DND-41 (cell line): ENCODE data around the gene SDF2.

Source experiments
- ATAC-seq: fragments of 200-7000 bp; cut with Tn5 transposase; 3 replicates; pipeline ENCODE4 v1.9.1; 2021; ENCODE audit warnings: low read depth; ENCODE audit not compliant: insufficient read depth
- DNase-seq: peaks from one replicate; pipeline ENCODE4 v3.0.0-alpha.2; 2020
- H2AFZ ChIP-seq: 2 replicates; pipeline ENCODE4 v1.6.0; 2012; ENCODE audit warnings: low read depth, low read length
- H3K27ac ChIP-seq: 2 replicates; pipeline ENCODE4 v1.5.1; 2012; ENCODE audit warnings: low read length, inconsistent platforms
- H3K27me3 ChIP-seq: fragments of 200-600 bp; sonication (generic); 2 replicates; pipeline ENCODE4 v1.6.0; 2012; ENCODE audit warnings: low read length, mild to moderate bottlenecking, inconsistent platforms; ENCODE audit not compliant: insufficient read depth, poor library complexity
- H3K36me3 ChIP-seq: 2 replicates; pipeline ENCODE4 v1.5.1; 2012; ENCODE audit warnings: low read length, inconsistent platforms; ENCODE audit not compliant: insufficient read depth
- H3K4me1 ChIP-seq: 2 replicates; pipeline ENCODE4 v1.5.1; 2012; ENCODE audit warnings: mild to moderate bottlenecking, low read length; ENCODE audit not compliant: insufficient read depth
- H3K4me2 ChIP-seq: 2 replicates; pipeline ENCODE4 v1.6.0; 2012; ENCODE audit warnings: mild to moderate bottlenecking, moderate library complexity, low read length, inconsistent platforms; ENCODE audit not compliant: insufficient read depth
- H3K4me3 ChIP-seq, 2 experiments: fragments of 200-600 bp in 1 of 2; shearing (Covaris generic) in 1 of 2; 2 replicates each; pipeline ENCODE4 v1.5.1; 2012 to 2016; ENCODE audit warnings: inconsistent platforms in 2 of 2, low read length in 2 of 2, mild to moderate bottlenecking in 2 of 2, low read depth in 1 of 2, moderate library complexity in 1 of 2
- H3K79me2 ChIP-seq: 2 replicates; pipeline ENCODE4 v1.6.0; 2012; ENCODE audit warnings: low read length, inconsistent platforms; ENCODE audit not compliant: insufficient read depth
- H3K9ac ChIP-seq: 2 replicates; pipeline ENCODE4 v1.6.0; 2012; ENCODE audit warnings: low read depth, mild to moderate bottlenecking, inconsistent platforms, low read length, moderate library complexity
- H3K9me3 ChIP-seq: 2 replicates; pipeline ENCODE4 v1.5.1; 2012; ENCODE audit warnings: low read length, moderate library complexity, mild to moderate bottlenecking, inconsistent platforms; ENCODE audit not compliant: insufficient read depth, severe bottlenecking
- H4K20me1 ChIP-seq: 2 replicates; pipeline ENCODE4 v1.6.0; 2012; ENCODE audit warnings: low read length; ENCODE audit not compliant: insufficient read depth
- CTCF ChIP-seq: IDR thresholded peaks from 2 replicates; pipeline ENCODE4 v1.5.1; 2012; ENCODE audit warnings: borderline replicate concordance, low read length, moderate library complexity, mild to moderate bottlenecking; ENCODE audit not compliant: poor library complexity, severe bottlenecking; ENCODE audit errors: extremely low read depth
- EZH2 ChIP-seq: IDR thresholded peaks from 3 replicates; pipeline ENCODE4 v1.6.1; 2012; ENCODE audit warnings: borderline replicate concordance, low read depth, mild to moderate bottlenecking, moderate library complexity, low read length, inconsistent platforms; ENCODE audit not compliant: severe bottlenecking

The SDF2 gene

GRCh38 chr17:28655160-28655559 lies 6.5 kb downstream of the SDF2 start:
- H3K4me1 ChIP-seq = no peaks in the 10 kb centered on the region; the same call in 1 of the 2 replicates

GRCh38 chr17:28648698-28649097 lies 13.0 kb downstream of the SDF2 start:
- peaks cover 27% of the 10 kb centered on the region for H3K36me3 ChIP-seq
- peaks cover 30% of the 10 kb centered on the region for H3K79me2 ChIP-seq
- H3K9me3 ChIP-seq = no peaks in the 10 kb centered on the region
- no peaks in the 10 kb centered on the region for H3K27me3 ChIP-seq
- no peak overlapping the region for H2AFZ ChIP-seq
- no peak overlapping the region for H3K9ac ChIP-seq
- no peak for TF ChIP-seq CTCF
- no peak for TF ChIP-seq EZH2
- H3K4me2 ChIP-seq = no peak overlapping the region
- no peak for DNase-seq
- H4K20me1 ChIP-seq = 0 out of 2 replicates have a peak, but pooled peaks cover 4% of the 10 kb centered on the region
- ATAC-seq = no peak
- no peak overlapping the region for H3K4me3 ChIP-seq
- no peak overlapping the region for H3K27ac ChIP-seq
- peaks cover 30% of the 10 kb centered on the region for H3K4me1 ChIP-seq

More at GRCh38 chr17:28655160-28655559, 6.5 kb downstream of the SDF2 start:
- no peak for TF ChIP-seq EZH2
- no peak for TF ChIP-seq CTCF
- no peak overlapping the region for H3K27ac ChIP-seq
- H3K36me3 ChIP-seq = peaks cover 59% of the 10 kb centered on the region
- ATAC-seq = no peak
- peaks cover 34% of the 10 kb centered on the region for H3K79me2 ChIP-seq
- H3K4me3 ChIP-seq = no peak overlapping the region
- H4K20me1 ChIP-seq = no peaks in the 10 kb centered on the region
- no peak overlapping the region for H2AFZ ChIP-seq
- no peak overlapping the region for H3K4me2 ChIP-seq
- H3K27me3 ChIP-seq = no peaks in the 10 kb centered on the region
- H3K9me3 ChIP-seq = peaks cover 6% of the 10 kb centered on the region
- H3K9ac ChIP-seq = no peak overlapping the region
- no peak for DNase-seq

- Histone ChIP-seq H3K9me3 (no peaks in the 10 kb centered on the region), H3K4me2 (peak overlapping the region; percentile 76), H3K79me2 (peaks cover 44% of the 10 kb centered on the region), H3K27me3 (no peaks in the 10 kb centered on the region), H4K20me1 (peaks cover 21% of the 10 kb centered on the region; the same call in 1 of the 2 replicates), H3K9ac (peak overlapping the region; percentile 77), H3K4me1 (peaks cover 47% of the 10 kb centered on the region), H2AFZ (peak overlapping the region; percentile 83), H3K4me3 (peak overlapping the region in 1 of 2 experiments; percentile 86; a peak in 3 of 4 replicates), H3K36me3 (peaks cover 32% of the 10 kb centered on the region), H3K27ac (peak overlapping the region; percentile 87)
- TF ChIP-seq CTCF = no peak
- TF ChIP-seq EZH2 = no peak
- DNase-seq (no peak), ATAC-seq (no peak)
These were observed 15.5 kb downstream of the SDF2 start for GRCh38 chr17:28646039-28646754.
